Left ventricle myocardium superior (tissue), 1 donor: ENCODE results near the gene KIF5A. TPM values are rescaled to one million over a fixed set of nuclear protein-coding genes. Genes with fewer than 3 reads are reported as not detected.

ENCODE experiments used
- ATAC-seq: fragments of 200-7000 bp; cut with Tn5 transposase; one replicate; pipeline ENCODE4 v1.9.1; 2020; ENCODE audit warnings: mild to moderate bottlenecking, moderate library complexity
- DNase-seq: peaks from one replicate; pipeline ENCODE4 v3.0.0-alpha.2; 2020
- intact Hi-C: fragments of 100-400 bp; cut with micrococcal nuclease; formaldehyde crosslinking; loops from one replicate; pipeline ENCODE4 v1.11.0; 2022
- total RNA-seq: library from RNA; stranded (reverse); fragmentation: NEBNext Ultra II Directional; extraction: Animal tissue kit (Norgen Biotek cat#: 25700); gene quantifications from one replicate; pipeline ENCODE4 v1.2.1, GENCODE V29; 2021
- donor health status: DM: no; HTN: yes; CAD: no; lungs with severe emphysema.

Gene KIF5A
- total RNA-seq, 1 donor from 2014 or later = 0.12 TPM

GRCh38 chr12:57622293-57623245, 72.7 kb downstream of the KIF5A start:
- DNase-seq (no peak), ATAC-seq (no peak)
- intact Hi-C loops = loop anchor here (5.0 kb wide), 1 partner anchor 40 kb away; no protein-coding TSS in a partner anchor

GRCh38 chr12:57623385-57623784, 73.5 kb downstream of the KIF5A start:
- intact Hi-C loops = loop anchor here (5.0 kb wide), 1 partner anchor 41 kb away; no protein-coding TSS in a partner anchor
- no peak for ATAC-seq
- DNase-seq = no peak

GRCh38 chr12:57623811-57624390, 74.1 kb downstream of the KIF5A start:
- ATAC-seq = no peak
- no peak for DNase-seq
- intact Hi-C loops = loop anchor here (5.0 kb wide), 1 partner anchor 42 kb away; no protein-coding TSS in a partner anchor

- DNase-seq (no peak), ATAC-seq (no peak)
- intact Hi-C loops = loop anchor here (5.0 kb wide), 1 partner anchor 42 kb away; no protein-coding TSS in a partner anchor
Measured at GRCh38 chr12:57624441-57625220, 74.8 kb downstream of the KIF5A start.

GRCh38 chr12:57625261-57626032, 75.6 kb downstream of the KIF5A start:
- DNase-seq (no peak), ATAC-seq (no peak)
- intact Hi-C loops = no loop called here

- no peak for DNase-seq
- intact Hi-C loops = no loop called here
- ATAC-seq = no peak
Measured at GRCh38 chr12:57626111-57626920, 76.5 kb downstream of the KIF5A start.

GRCh38 chr12:57626921-57627445, 77.1 kb downstream of the KIF5A start:
- ATAC-seq = no peak
- intact Hi-C loops = no loop called here
- no peak for DNase-seq

- no peak for ATAC-seq
- intact Hi-C loops = no loop called here
- no peak for DNase-seq
Measured at GRCh38 chr12:57627501-57628279, 77.8 kb downstream of the KIF5A start.

- no peak for ATAC-seq
- intact Hi-C loops = no loop called here
- no peak for DNase-seq
Measured at GRCh38 chr12:57628280-57629191, 78.7 kb downstream of the KIF5A start.

GRCh38 chr12:57629897-57630471, 80.1 kb downstream of the KIF5A start:
- no peak for ATAC-seq
- intact Hi-C loops = no loop called here
- no peak for DNase-seq

- DNase-seq (no peak), ATAC-seq (no peak)
- intact Hi-C loops = no loop called here
Measured at GRCh38 chr12:57630891-57631433, 81.1 kb downstream of the KIF5A start.

GRCh38 chr12:57631566-57632072, 81.8 kb downstream of the KIF5A start:
- DNase-seq = no peak
- intact Hi-C loops = no loop called here
- ATAC-seq = no peak

- DNase-seq (no peak), ATAC-seq (peak; percentile 56)
- intact Hi-C loops = no loop called here
Measured at GRCh38 chr12:57632073-57632957, 82.5 kb downstream of the KIF5A start.
